HG03460 (cell line): ENCODE results near the gene EFS.

Source experiments
- ATAC-seq: cut with Tn5 transposase; IDR thresholded peaks from one replicate; pipeline ENCODE4 v1.9.1; 2021; ENCODE audit not compliant: unreplicated experiment

Gene EFS

DNA sequence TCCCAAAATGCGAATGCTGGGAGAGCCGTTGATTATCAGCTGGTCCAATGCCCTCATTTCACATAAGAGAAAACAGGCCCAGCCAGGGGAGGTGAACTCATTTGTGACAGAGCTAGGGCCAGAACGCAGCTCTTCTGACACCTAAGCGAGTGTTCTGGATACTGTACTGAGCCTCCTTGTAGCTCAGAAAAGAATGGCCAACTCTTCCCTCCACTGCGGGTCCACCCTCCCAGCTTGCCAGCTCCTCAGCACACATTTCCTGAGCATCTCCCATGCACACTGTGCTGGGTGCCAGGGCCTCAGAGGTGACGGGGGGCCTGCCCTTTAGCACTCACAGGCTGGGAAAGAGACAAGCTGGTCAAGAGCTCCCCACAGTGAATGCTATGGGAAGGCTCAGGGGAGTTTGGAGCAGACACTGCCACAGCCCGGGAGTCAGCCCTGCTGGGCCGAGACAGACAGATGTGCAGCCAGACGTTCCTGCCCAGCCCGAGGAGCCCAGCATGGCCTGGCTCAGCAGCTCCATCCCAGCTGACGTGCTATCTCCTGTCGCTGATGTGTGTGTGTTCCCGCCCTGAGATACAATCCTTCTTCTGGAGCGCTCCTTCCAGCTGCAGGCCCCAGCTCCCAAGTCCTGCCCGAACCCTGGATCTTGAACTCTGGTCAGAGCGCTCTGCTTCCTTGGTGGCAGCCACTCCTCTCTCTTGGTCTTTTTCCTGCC is 15.4 kb upstream of the EFS start:
- ATAC-seq = no peak

- no peak for ATAC-seq
Measured at GRCh38 chr14:23379366-23380196, 14.6 kb upstream of the EFS start.

DNA sequence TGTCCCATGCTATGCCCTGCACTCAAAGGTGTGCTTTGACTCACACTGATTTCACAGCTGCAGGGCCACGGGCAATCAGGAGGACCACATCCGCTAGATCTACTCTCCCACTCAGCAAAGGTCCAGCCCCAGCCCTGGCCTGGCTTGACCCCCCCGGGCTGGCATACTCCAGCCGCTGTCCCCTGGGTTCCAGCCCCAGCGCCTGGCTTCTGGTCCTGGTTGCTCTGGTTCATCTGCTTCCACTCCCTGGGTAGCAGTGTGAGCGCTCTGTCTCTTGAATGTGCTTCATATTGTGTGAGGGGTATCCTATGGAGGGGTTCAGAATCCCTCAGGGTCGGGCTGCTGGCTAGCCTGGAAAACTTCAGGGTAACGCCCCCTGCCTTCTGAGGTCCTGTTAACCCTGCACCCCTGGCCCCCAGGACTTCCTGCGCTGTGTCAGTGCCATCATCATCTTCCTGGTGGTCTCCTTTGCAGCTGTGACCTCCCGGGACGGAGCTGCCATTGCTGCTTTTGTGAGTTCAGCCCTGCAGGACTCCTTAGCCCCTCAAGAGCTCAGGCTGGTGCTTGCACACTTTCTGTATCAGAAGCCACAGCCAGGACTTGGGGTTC is 13.7 kb upstream of the EFS start:
- ATAC-seq = no peak

DNA sequence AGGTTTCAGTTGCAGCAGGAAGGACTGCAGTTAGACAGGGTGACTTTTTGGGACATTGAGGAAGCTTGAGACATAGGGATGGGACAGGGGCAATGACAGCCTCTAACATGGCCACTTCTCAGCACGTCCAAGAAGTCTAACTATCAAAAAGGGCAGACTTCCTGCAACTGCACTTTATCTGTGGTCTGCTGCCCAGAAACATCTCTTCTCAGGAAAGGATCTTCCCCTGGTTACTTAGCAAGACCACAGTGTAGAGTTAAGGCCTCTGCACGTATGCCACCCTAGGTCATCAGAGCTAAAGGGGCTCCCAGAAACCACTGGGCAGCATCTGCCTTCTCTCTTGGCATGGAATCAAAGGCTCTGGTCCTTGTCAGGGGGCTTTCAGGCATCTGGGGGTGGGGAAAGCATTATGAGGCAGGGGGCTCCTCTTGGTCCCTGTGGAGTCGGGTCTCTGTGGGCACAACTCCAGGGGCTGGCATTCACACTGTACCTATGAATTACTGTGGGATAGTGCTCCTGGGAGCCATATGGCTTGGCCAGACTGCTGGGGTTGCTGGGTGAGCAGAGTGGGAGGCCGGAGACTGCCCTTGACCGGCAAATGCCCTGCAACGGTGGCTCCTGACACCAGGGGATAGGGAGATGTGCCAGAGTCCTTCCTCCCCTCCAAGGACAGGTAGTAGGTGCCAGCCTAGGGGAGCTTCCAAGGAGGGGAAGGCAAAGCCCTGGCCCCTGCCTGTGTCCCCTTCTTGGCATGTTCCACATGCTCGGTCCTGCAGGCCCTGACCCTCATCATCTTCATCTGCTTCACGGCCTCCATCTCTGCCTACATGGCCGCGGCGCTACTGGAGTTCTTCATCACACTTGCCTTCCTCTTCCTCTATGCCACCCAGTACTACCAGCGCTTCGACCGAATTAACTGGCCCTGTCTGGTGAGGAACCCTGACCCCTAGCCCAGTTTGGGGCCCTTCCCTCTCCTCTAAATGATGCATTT is 12.9 kb upstream of the EFS start:
- ATAC-seq = no peak

GRCh38 chr14:23377198-23377550 is 12.2 kb upstream of the EFS start:
- no peak for ATAC-seq

DNA sequence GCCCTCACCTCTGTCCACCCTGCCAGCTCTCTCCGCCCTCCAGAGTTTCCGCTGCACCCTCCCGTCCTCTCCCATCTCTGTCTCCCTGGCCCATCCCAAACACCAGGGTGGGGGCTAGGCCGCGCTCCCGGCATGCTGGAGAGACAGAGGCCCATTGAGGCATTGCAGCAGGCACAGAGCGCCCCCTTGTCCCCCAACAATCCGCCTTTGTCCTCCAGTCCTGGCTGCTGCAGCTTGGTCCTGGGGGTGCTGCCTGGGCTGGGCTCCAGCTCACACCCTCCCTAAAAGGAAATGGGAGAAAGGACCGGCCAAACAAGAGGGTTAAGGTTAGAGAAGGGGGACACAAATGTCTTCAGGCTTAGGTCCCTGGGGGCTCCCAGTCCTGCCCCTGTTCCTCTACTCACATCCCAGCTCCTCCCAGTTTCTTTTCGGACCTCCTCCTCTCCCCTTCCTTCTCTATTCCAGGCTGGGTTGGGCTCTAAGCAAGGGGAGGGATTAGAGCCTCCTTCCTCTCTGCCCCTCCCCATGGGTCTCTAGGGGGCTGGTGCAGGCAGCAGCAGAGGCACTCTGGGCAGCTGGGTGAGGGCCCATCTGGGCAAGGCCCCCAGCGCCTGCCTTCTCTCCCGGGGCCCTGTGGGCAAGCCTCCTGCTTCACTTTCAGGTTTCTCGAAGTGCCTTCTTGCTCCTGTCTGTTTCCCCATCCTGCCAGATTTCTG is 11.7 kb upstream of the EFS start, which contains the start of gene CMTM5:
Gene CMTM5, plus strand, starts transcription at position 565 of the 716 bp plus-strand sequence. CDS start 206 bp downstream, outside the sequence.
- ATAC-seq = no peak

GRCh38 chr14:23375527-23376251 is 10.7 kb upstream of the EFS start:
- ATAC-seq = no peak

- no peak for ATAC-seq
Measured at GRCh38 chr14:23373041-23373440, 8.1 kb upstream of the EFS start.

GRCh38 chr14:23372509-23372908 is 7.5 kb upstream of the EFS start, which contains the start of gene IL25:
TSS of gene IL25 (plus strand) at chr14:23372809.
- no peak for ATAC-seq

DNA sequence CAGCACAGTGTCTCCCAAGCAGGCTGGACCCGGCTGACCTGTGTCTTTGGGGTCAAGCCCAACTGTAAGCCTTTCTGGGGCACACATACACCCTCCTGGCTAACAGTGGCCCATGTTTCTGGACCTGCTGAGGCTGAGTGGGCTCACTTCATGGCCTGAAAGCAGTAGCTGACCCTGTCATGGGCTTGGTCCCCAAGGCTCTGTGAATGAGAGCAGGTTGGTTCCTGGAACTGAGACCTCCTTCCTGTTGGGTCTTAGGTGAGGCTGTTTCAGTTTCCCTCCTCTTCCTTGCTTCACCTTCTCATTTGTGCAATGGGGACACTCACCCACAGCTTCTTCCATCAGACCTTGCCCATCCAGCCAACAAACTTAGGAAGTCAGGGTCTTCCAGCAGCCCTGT is 6.9 kb upstream of the EFS start:
- ATAC-seq = no peak

DNA sequence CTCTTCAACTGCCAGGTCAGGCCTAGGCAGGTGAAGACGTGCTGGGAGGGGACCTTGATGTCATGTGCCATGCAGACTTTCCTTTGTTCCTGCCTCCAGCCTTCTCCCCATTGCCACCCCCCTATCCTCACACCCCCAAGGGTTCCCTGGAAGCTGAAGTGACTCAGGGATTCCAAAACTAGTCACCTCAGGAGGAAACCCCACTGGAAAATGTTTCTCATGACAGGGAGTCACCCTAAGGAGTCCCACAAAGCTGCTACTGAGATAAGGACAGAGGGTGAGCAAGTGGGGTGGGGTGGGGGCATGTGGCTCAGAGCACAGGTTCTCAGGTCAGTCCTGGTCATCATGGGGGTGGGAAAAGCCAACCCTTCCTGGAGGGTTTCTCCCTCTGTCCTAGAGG is 5.2 kb upstream of the EFS start:
- no peak for ATAC-seq

- ATAC-seq = no peak
Measured at GRCh38 chr14:23366426-23366921, 1.5 kb upstream of the EFS start.

GRCh38 chr14:23365732-23366425 is 907 bp upstream of the EFS start:
- no peak for ATAC-seq

DNA sequence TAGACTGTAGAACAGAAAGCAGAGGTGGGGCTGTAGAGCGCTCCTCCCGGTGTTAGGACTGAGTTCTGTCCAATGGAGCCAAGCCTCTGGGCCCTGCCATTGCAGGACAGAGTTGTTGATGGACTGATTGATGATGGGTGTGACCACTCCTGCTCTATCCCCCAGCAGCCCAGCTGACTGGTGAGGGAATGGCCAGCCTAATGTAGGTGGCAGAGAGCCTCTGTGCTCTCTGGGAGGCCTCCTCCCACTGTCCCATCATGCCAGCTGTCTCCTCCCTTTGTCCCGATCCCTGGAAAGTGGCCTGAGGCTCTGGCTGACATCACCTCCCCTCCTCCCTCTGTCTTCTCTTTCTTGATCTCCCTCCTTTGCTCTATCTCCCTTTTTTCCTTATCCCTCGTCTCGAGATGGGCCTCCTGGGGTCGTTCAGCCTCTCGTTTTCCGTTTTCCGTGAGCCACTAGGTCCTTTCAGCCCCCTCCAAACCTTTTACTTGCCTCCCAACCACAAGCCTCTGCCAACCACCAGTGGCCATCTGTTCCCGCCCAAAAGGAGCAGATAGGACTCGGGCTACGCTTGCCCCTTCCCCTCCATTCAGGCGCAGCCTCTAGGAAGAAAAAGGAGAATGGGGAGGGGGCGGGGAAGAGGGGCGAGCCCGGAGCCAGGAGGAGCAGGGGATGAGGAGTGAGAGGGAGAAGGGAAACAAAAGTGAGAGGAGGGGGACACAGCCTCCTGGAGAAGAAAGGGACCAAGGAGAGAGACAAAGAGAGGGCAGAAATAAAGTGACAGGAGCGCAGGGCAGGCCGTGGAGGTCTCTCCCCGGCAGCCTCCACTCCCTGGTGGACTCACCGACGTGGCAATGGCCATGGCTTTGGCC is 572 bp downstream of the EFS start:
- ATAC-seq = no peak

GRCh38 chr14:23362200-23362599 is 2.8 kb downstream of the EFS start:
- ATAC-seq = no peak

GRCh38 chr14:23361763-23362162 is 3.2 kb downstream of the EFS start:
- no peak for ATAC-seq

GRCh38 chr14:23361320-23361719 is 3.7 kb downstream of the EFS start:
- ATAC-seq = no peak

DNA sequence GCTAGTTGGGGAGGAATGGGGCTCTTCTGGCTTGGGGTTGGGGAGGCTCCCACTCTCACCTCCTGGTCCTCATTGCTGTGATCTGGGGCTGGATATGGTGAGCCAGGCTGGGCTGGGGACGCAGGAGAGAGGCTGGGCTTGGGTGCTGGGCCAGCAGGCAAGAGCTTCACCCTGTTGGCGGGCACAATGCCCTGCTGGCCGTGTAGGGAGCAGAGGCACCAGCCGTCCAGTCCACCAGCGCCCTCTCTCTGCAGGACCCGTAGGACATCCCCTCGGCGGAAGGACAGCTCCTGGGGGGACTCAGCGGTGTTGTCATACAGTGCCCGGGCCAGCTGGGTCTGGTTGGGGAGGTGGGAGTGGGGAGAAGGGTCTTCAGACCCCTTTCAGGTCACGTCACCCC is 4.5 kb downstream of the EFS start:
- ATAC-seq = no peak
